Activated CD8-positive, alpha-beta T cell treated with anti-CD3 and anti-CD28 coated beads for 36 hours (primary cell): ENCODE data around the gene XRCC5. TPM values are rescaled to one million over a fixed set of nuclear protein-coding genes. Genes with fewer than 3 reads are reported as not detected.

Experiments used
- ATAC-seq: fragments of 200-7000 bp; cut with Tn5 transposase; one replicate; pipeline ENCODE4 v1.10.0; 2021; ENCODE audit warnings: mild to moderate bottlenecking, moderate library complexity
- CTCF ChIA-PET: fragments of 350-600 bp; sonication (Branson Sonifier 250); formaldehyde crosslinking; loops from one replicate; lab custom pipeline; 2021; ENCODE audit warnings: antibody characterized with exemption; lab: Charles Lee
- POLR2A ChIA-PET: fragments of 350-600 bp; sonication (Branson Sonifier 250); formaldehyde crosslinking; loops from one replicate; lab custom pipeline; 2021; ENCODE audit warnings: antibody characterized with exemption; lab: Charles Lee
- DNase-seq: peaks from one replicate; pipeline ENCODE4 v3.0.0-alpha.2; 2020
- H3K27ac Mint-ChIP-seq: one replicate; pipeline ENCODE4 v1.8.0; 2021; ENCODE audit warnings: mild to moderate bottlenecking, mixed read lengths
- H3K27me3 Mint-ChIP-seq: one replicate; pipeline ENCODE4 v1.8.0; 2021; ENCODE audit warnings: mixed read lengths
- H3K36me3 Mint-ChIP-seq: one replicate; pipeline ENCODE4 v1.8.0; 2021; ENCODE audit warnings: low read depth, mixed read lengths
- H3K4me1 Mint-ChIP-seq: one replicate; pipeline ENCODE4 v1.8.0; 2021; ENCODE audit warnings: low read depth, mixed read lengths
- H3K4me3 Mint-ChIP-seq: one replicate; pipeline ENCODE4 v1.8.0; 2021; ENCODE audit warnings: mild to moderate bottlenecking, moderate library complexity, mixed read lengths
- H3K9me3 Mint-ChIP-seq: one replicate; pipeline ENCODE4 v1.8.0; 2021; ENCODE audit warnings: mixed read lengths
- CTCF ChIP-seq: fragments of 200-600 bp; IDR thresholded peaks from one replicate; pipeline ENCODE4 v1.8.0; 2022; ENCODE audit warnings: antibody characterized with exemption, mild to moderate bottlenecking
- intact Hi-C: fragments of 100-400 bp; cut with micrococcal nuclease; formaldehyde crosslinking; loops from one replicate; pipeline ENCODE4 v1.10.0; 2022
- total RNA-seq, 2 experiments: library from RNA; stranded (reverse); gene quantifications; one replicate each; pipeline ENCODE4 v1.2.3, GENCODE V29; 2021

The XRCC5 gene
- total RNA-seq, 2 experiments from 2014 or later: 541 to 544 TPM

- H3K4me3 Mint-ChIP-seq: no peak overlapping the region
- intact Hi-C loops: no loop called here
- TF ChIP-seq CTCF: no peak
- POLR2A ChIA-PET: no interaction called here
- H3K36me3 Mint-ChIP-seq: peaks cover 12% of the 10 kb centered on the region
- H3K4me1 Mint-ChIP-seq: no peaks in the 10 kb centered on the region
- peaks cover 16% of the 10 kb centered on the region for H3K9me3 Mint-ChIP-seq
- H3K27ac Mint-ChIP-seq: no peak overlapping the region
- CTCF ChIA-PET: no interaction called here
- H3K27me3 Mint-ChIP-seq: no peaks in the 10 kb centered on the region
- DNase-seq (no peak), ATAC-seq (no peak)
Observed at GRCh38 chr2:216235896-216236295, 126.7 kb downstream of the XRCC5 start.

- DNase-seq: no peak
- Mint-ChIP-seq H3K9me3 (peaks cover 16% of the 10 kb centered on the region), H3K36me3 (peaks cover 12% of the 10 kb centered on the region), H3K27ac (no peak overlapping the region), H3K4me3 (no peak overlapping the region), H3K27me3 (no peaks in the 10 kb centered on the region), H3K4me1 (no peaks in the 10 kb centered on the region)
- ChIA-PET POLR2A (no interaction called here), CTCF (no interaction called here)
- intact Hi-C loops: no loop called here
- TF ChIP-seq CTCF: no peak
- no peak for ATAC-seq
Observed at GRCh38 chr2:216236486-216236885, 127.3 kb downstream of the XRCC5 start.

GRCh38 chr2:216242365-216242764 is 133.2 kb downstream of the XRCC5 start:
- no peaks in the 10 kb centered on the region for H3K27me3 Mint-ChIP-seq
- CTCF ChIA-PET: no interaction called here

GRCh38 chr2:216243026-216243425 is 133.9 kb downstream of the XRCC5 start:
- Mint-ChIP-seq H3K27ac (no peak overlapping the region), H3K9me3 (no peaks in the 10 kb centered on the region), H3K4me1 (peaks cover 3% of the 10 kb centered on the region), H3K36me3 (no peaks in the 10 kb centered on the region), H3K27me3 (no peaks in the 10 kb centered on the region), H3K4me3 (no peak overlapping the region)
- CTCF ChIA-PET: no interaction called here
- POLR2A ChIA-PET: no interaction called here
- intact Hi-C loops: no loop called here
- ATAC-seq (no peak), DNase-seq (no peak)
- TF ChIP-seq CTCF: no peak

More at GRCh38 chr2:216242365-216242764, 133.2 kb downstream of the XRCC5 start:
- Mint-ChIP-seq H3K36me3 (no peaks in the 10 kb centered on the region), H3K9me3 (no peaks in the 10 kb centered on the region), H3K4me1 (peaks cover 3% of the 10 kb centered on the region), H3K4me3 (no peak overlapping the region), H3K27ac (no peak overlapping the region)
- intact Hi-C loops: no loop called here
- ATAC-seq (no peak), DNase-seq (no peak)
- POLR2A ChIA-PET: interaction anchor here (0.6 kb wide), 1 partner anchor 8 kb away, joined by 5 read pairs; no protein-coding TSS in a partner anchor
- no peak for TF ChIP-seq CTCF

- no peak overlapping the region for H3K4me3 Mint-ChIP-seq
- TF ChIP-seq CTCF: no peak
- ChIA-PET CTCF (interaction anchor here (0.6 kb wide), 1 partner anchor 120 kb away, joined by 3 read pairs; no protein-coding TSS in a partner anchor), POLR2A (no interaction called here)
- H3K36me3 Mint-ChIP-seq: no peaks in the 10 kb centered on the region
- DNase-seq (no peak), ATAC-seq (no peak)
- H3K9me3 Mint-ChIP-seq: peaks cover 4% of the 10 kb centered on the region
- H3K27me3 Mint-ChIP-seq: no peaks in the 10 kb centered on the region
- intact Hi-C loops: no loop called here
- peaks cover 3% of the 10 kb centered on the region for H3K4me1 Mint-ChIP-seq
- H3K27ac Mint-ChIP-seq: no peak overlapping the region
Observed at GRCh38 chr2:216245391-216245975, 136.3 kb downstream of the XRCC5 start.
